BE2C (cell line): ENCODE results near the gene KICS2.

ENCODE experiments used
- DNase-seq: peaks from one replicate; pipeline ENCODE4 v3.0.0-alpha.2; 2020
- H3K27me3 ChIP-seq: fragments of 250-450 bp; sonication (Bioruptor Pico); 2 replicates; pipeline ENCODE4 v1.5.1; 2020; ENCODE audit warnings: mild to moderate bottlenecking
- H3K36me3 ChIP-seq: fragments of 250-450 bp; sonication (Bioruptor Pico); 2 replicates; pipeline ENCODE4 v1.5.1; 2020; ENCODE audit warnings: mild to moderate bottlenecking
- H3K4me1 ChIP-seq: fragments of 250-450 bp; sonication (Bioruptor Pico); 2 replicates; pipeline ENCODE4 v1.5.1; 2020
- H3K4me3 ChIP-seq: 2 replicates; pipeline ENCODE4 v1.5.1; 2011; ENCODE audit warnings: low read depth, low read length
- H3K9me3 ChIP-seq: fragments of 250-450 bp; sonication (Bioruptor Pico); 2 replicates; pipeline ENCODE4 v1.5.1; 2020
- CTCF ChIP-seq: IDR thresholded peaks from 2 replicates; pipeline ENCODE4 v1.5.1; 2012; ENCODE audit warnings: mild to moderate bottlenecking, low read depth, low read length

Gene KICS2

GRCh38 chr12:64187370-64187769 lies 34.7 kb downstream of the KICS2 start:
- H3K4me3 ChIP-seq = no peak overlapping the region
- no peak for TF ChIP-seq CTCF
- H3K4me1 ChIP-seq = peaks cover 7% of the 10 kb centered on the region
- H3K9me3 ChIP-seq = no peaks in the 10 kb centered on the region
- no peak for DNase-seq
- no peaks in the 10 kb centered on the region for H3K36me3 ChIP-seq
- no peaks in the 10 kb centered on the region for H3K27me3 ChIP-seq

GRCh38 chr12:64186789-64187188 lies 35.3 kb downstream of the KICS2 start:
- no peaks in the 10 kb centered on the region for H3K36me3 ChIP-seq
- no peak overlapping the region for H3K4me3 ChIP-seq
- H3K4me1 ChIP-seq = peaks cover 7% of the 10 kb centered on the region
- H3K27me3 ChIP-seq = no peaks in the 10 kb centered on the region
- TF ChIP-seq CTCF = no peak
- DNase-seq = no peak
- H3K9me3 ChIP-seq = no peaks in the 10 kb centered on the region

- H3K4me1 ChIP-seq = peaks cover 14% of the 10 kb centered on the region
- H3K36me3 ChIP-seq = no peaks in the 10 kb centered on the region
- no peaks in the 10 kb centered on the region for H3K9me3 ChIP-seq
- no peak for DNase-seq
- no peak overlapping the region for H3K4me3 ChIP-seq
- TF ChIP-seq CTCF = no peak
- no peaks in the 10 kb centered on the region for H3K27me3 ChIP-seq
Measured at GRCh38 chr12:64184216-64184615, 37.9 kb downstream of the KICS2 start.

GRCh38 chr12:64181430-64182291 lies 40.4 kb downstream of the KICS2 start:
- H3K4me3 ChIP-seq = no peak overlapping the region
- DNase-seq = peak; percentile 53

GRCh38 chr12:64180951-64181350 lies 41.1 kb downstream of the KICS2 start:
- Histone ChIP-seq H3K36me3 (no peaks in the 10 kb centered on the region), H3K4me3 (no peak overlapping the region), H3K9me3 (no peaks in the 10 kb centered on the region), H3K27me3 (no peaks in the 10 kb centered on the region), H3K4me1 (peaks cover 14% of the 10 kb centered on the region)
- no peak for TF ChIP-seq CTCF
- DNase-seq = no peak

More at GRCh38 chr12:64181430-64182291, 40.4 kb downstream of the KICS2 start:
- H3K36me3 ChIP-seq = no peaks in the 10 kb centered on the region
- no peaks in the 10 kb centered on the region for H3K9me3 ChIP-seq
- peak; percentile 84 for TF ChIP-seq CTCF
- peaks cover 14% of the 10 kb centered on the region for H3K4me1 ChIP-seq
- H3K27me3 ChIP-seq = no peaks in the 10 kb centered on the region

- H3K4me3 ChIP-seq = no peak overlapping the region
- H3K9me3 ChIP-seq = no peaks in the 10 kb centered on the region
- peaks cover 21% of the 10 kb centered on the region for H3K4me1 ChIP-seq
- no peak for TF ChIP-seq CTCF
- no peak for DNase-seq
- H3K36me3 ChIP-seq = no peaks in the 10 kb centered on the region
- H3K27me3 ChIP-seq = no peaks in the 10 kb centered on the region
Measured at GRCh38 chr12:64178122-64178521, 44.0 kb downstream of the KICS2 start.
